ENCODE results near the gene KIAA1217. TPM values are rescaled to one million over a fixed set of nuclear protein-coding genes. Genes with fewer than 3 reads are reported as not detected.

KIAA1217 gene
- total RNA-seq, 1 donor from 2014 or later = 74.8 TPM

- no peak for DNase-seq (ENCODE audit: low spot score)
Observed at GRCh38 chr10:24542314-24543270, 333.7 kb downstream of the KIAA1217 start.

GRCh38 chr10:24544776-24545175 lies 335.8 kb downstream of the KIAA1217 start:
- no peak for DNase-seq (ENCODE audit: low spot score)

- no peak for DNase-seq (ENCODE audit: low spot score)
Observed at GRCh38 chr10:24545585-24545984, 336.6 kb downstream of the KIAA1217 start.

GRCh38 chr10:24550680-24551079 lies 341.7 kb downstream of the KIAA1217 start:
- DNase-seq (ENCODE audit: low spot score) = no peak

- DNase-seq (ENCODE audit: low spot score) = no peak
Observed at GRCh38 chr10:24551161-24551560, 342.2 kb downstream of the KIAA1217 start.

- DNase-seq (ENCODE audit: low spot score) = no peak
Observed at GRCh38 chr10:24552346-24553016, 343.5 kb downstream of the KIAA1217 start.

- DNase-seq (ENCODE audit: low spot score) = no peak
Observed at GRCh38 chr10:24553051-24553612, 344.2 kb downstream of the KIAA1217 start.

- no peak for DNase-seq (ENCODE audit: low spot score)
Observed at GRCh38 chr10:24554036-24554435, 345.1 kb downstream of the KIAA1217 start.

- no peak for DNase-seq (ENCODE audit: low spot score)
Observed at GRCh38 chr10:24556126-24556749, 347.3 kb downstream of the KIAA1217 start.

- no peak for DNase-seq (ENCODE audit: low spot score)
Observed at GRCh38 chr10:24556750-24557742, 348.1 kb downstream of the KIAA1217 start.

GRCh38 chr10:24561453-24561852 lies 352.5 kb downstream of the KIAA1217 start:
- DNase-seq (ENCODE audit: low spot score) = no peak

- DNase-seq (ENCODE audit: low spot score) = no peak
Observed at GRCh38 chr10:24568042-24568441, 359.1 kb downstream of the KIAA1217 start.

GRCh38 chr10:24569330-24569796 lies 360.4 kb downstream of the KIAA1217 start:
- DNase-seq (ENCODE audit: low spot score) = no peak

GRCh38 chr10:24569828-24570657 lies 361.1 kb downstream of the KIAA1217 start:
- no peak for DNase-seq (ENCODE audit: low spot score)

- DNase-seq (ENCODE audit: low spot score) = no peak
Observed at GRCh38 chr10:24570658-24571426, 361.9 kb downstream of the KIAA1217 start.

GRCh38 chr10:24571870-24572450 lies 363.0 kb downstream of the KIAA1217 start:
- DNase-seq (ENCODE audit: low spot score) = no peak

- DNase-seq (ENCODE audit: low spot score) = no peak
Observed at GRCh38 chr10:24574161-24574560, 365.2 kb downstream of the KIAA1217 start.

- no peak for DNase-seq (ENCODE audit: low spot score)
Observed at GRCh38 chr10:24574578-24575155, 365.7 kb downstream of the KIAA1217 start.
